GM23248 (cell line): ENCODE data around the gene CADM4.

ENCODE experiments used
- EZH2 ChIP-seq: fragments of 200-600 bp; sonication (generic); IDR thresholded peaks from 2 replicates; pipeline ENCODE4 v1.6.1; 2018; ENCODE audit warnings: antibody characterized with exemption, mild to moderate bottlenecking; ENCODE audit not compliant: insufficient read depth, poor library complexity, severe bottlenecking
- EZH2phosphoT487 ChIP-seq: fragments of 200-600 bp; sonication (generic); IDR thresholded peaks from 2 replicates; pipeline ENCODE4 v1.6.1; 2018; ENCODE audit warnings: antibody characterized with exemption, moderate library complexity, mild to moderate bottlenecking, low read depth; ENCODE audit not compliant: insufficient read depth

DNA sequence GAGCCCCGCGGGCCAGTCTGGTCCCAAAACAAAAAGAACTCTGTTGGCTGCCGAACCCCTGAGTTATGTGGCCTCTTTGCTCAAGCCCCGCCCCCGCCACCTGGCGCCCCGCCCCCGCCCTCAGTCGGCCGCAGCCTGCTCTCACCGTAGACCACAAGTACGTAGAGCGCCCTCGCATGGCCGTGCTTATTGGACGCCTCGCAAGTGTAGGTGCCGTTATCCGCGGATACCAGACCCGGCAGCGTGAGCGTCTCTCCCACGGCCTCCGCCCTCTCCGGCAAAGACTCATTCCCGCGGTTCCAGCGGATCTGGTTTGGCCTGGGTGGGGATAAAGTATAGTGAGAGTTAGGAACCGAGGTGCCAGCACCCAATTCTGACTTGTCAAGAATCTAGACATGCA is 14.7 kb downstream of the CADM4 start:
- TF ChIP-seq EZH2phosphoT487 (no peak), EZH2 (no peak)
